Effector memory CD8-positive, alpha-beta T cell (primary cell): Measurements from ENCODE around the gene HCN1.

Experiments
- ATAC-seq: fragments of 150-1000 bp; cut with Tn5 transposase; replicated peaks from 2 replicates; pipeline ENCODE4 v1.10.0; 2021; ENCODE audit warnings: mild to moderate bottlenecking, moderate library complexity
- DNase-seq, 3 experiments: peaks; one replicate each; pipeline ENCODE4 v3.0.0; 2021
- H3K27ac Mint-ChIP-seq, 2 donors: one replicate each; pipeline ENCODE4 v1.8.0; 2022; ENCODE audit warnings: mild to moderate bottlenecking in 2 of 2, mixed read lengths in 2 of 2, moderate library complexity in 2 of 2
- H3K27me3 Mint-ChIP-seq, 2 donors: one replicate each; pipeline ENCODE4 v1.8.0; 2022; ENCODE audit warnings: mixed read lengths in 2 of 2
- H3K36me3 Mint-ChIP-seq: one replicate; pipeline ENCODE4 v1.8.0; 2022; ENCODE audit warnings: mild to moderate bottlenecking, moderate library complexity, mixed read lengths; ENCODE audit not compliant: insufficient read depth
- H3K4me1 Mint-ChIP-seq, 2 donors: one replicate each; pipeline ENCODE4 v1.8.0; 2022; ENCODE audit warnings: low read depth in 2 of 2, mixed read lengths in 2 of 2
- H3K4me3 Mint-ChIP-seq, 2 donors: one replicate each; pipeline ENCODE4 v1.8.0; 2022; ENCODE audit warnings: mild to moderate bottlenecking in 2 of 2, mixed read lengths in 2 of 2, moderate library complexity in 2 of 2
- H3K9me3 Mint-ChIP-seq, 2 donors: one replicate each; pipeline ENCODE4 v1.8.0; 2022; ENCODE audit warnings: mixed read lengths in 2 of 2

The HCN1 gene

GRCh38 chr5:45281081-45281480 lies 415.1 kb downstream of the HCN1 start:
- Mint-ChIP-seq H3K27ac (no peak overlapping the region), H3K27me3 (no peaks in the 10 kb centered on the region), H3K4me3 (no peak overlapping the region), H3K36me3 (no peaks in the 10 kb centered on the region), H3K9me3 (peaks cover 12 to 17% of the 10 kb centered on the region in 2 donors), H3K4me1 (no peaks in the 10 kb centered on the region)
- ATAC-seq, result no peak
- DNase-seq, result no peak

- Mint-ChIP-seq H3K36me3 (no peaks in the 10 kb centered on the region), H3K9me3 (peaks cover 14 to 17% of the 10 kb centered on the region in 2 donors), H3K4me3 (no peak overlapping the region), H3K4me1 (no peaks in the 10 kb centered on the region), H3K27ac (no peak overlapping the region), H3K27me3 (no peaks in the 10 kb centered on the region)
- no peak for ATAC-seq
- DNase-seq, result no peak
Measured at GRCh38 chr5:45279109-45279508, 417.1 kb downstream of the HCN1 start.

- Mint-ChIP-seq H3K4me1 (no peaks in the 10 kb centered on the region), H3K27me3 (no peaks in the 10 kb centered on the region), H3K36me3 (no peaks in the 10 kb centered on the region), H3K4me3 (no peak overlapping the region), H3K27ac (no peak overlapping the region), H3K9me3 (peaks cover 6 to 10% of the 10 kb centered on the region in 2 donors)
- DNase-seq (no peak), ATAC-seq (no peak)
Measured at GRCh38 chr5:45277860-45278259, 418.3 kb downstream of the HCN1 start.

GRCh38 chr5:45274241-45274640 lies 421.9 kb downstream of the HCN1 start:
- DNase-seq, result no peak
- no peak overlapping the region for H3K27ac Mint-ChIP-seq
- H3K4me1 Mint-ChIP-seq, result no peaks in the 10 kb centered on the region
- ATAC-seq, result no peak
- H3K9me3 Mint-ChIP-seq, result peaks cover 13 to 15% of the 10 kb centered on the region in 2 donors
- H3K4me3 Mint-ChIP-seq, result no peak overlapping the region
- H3K27me3 Mint-ChIP-seq, result no peaks in the 10 kb centered on the region
- no peaks in the 10 kb centered on the region for H3K36me3 Mint-ChIP-seq

- ATAC-seq, result no peak
- no peak for DNase-seq
- H3K4me1 Mint-ChIP-seq, result no peaks in the 10 kb centered on the region
- H3K36me3 Mint-ChIP-seq, result no peaks in the 10 kb centered on the region
- peaks cover 9 to 10% of the 10 kb centered on the region in 2 donors for H3K9me3 Mint-ChIP-seq
- H3K4me3 Mint-ChIP-seq, result no peak overlapping the region
- H3K27me3 Mint-ChIP-seq, result no peaks in the 10 kb centered on the region
- H3K27ac Mint-ChIP-seq, result no peak overlapping the region
Measured at GRCh38 chr5:45271626-45272025, 424.6 kb downstream of the HCN1 start.

- ATAC-seq (no peak), DNase-seq (no peak)
- no peaks in the 10 kb centered on the region for H3K4me1 Mint-ChIP-seq
- H3K27ac Mint-ChIP-seq, result no peak overlapping the region
- no peak overlapping the region for H3K4me3 Mint-ChIP-seq
- H3K36me3 Mint-ChIP-seq, result no peaks in the 10 kb centered on the region
- H3K9me3 Mint-ChIP-seq, result peaks cover 11 to 12% of the 10 kb centered on the region in 2 donors
- H3K27me3 Mint-ChIP-seq, result no peaks in the 10 kb centered on the region
Measured at GRCh38 chr5:45264447-45264846, 431.7 kb downstream of the HCN1 start.

- Mint-ChIP-seq H3K4me3 (no peak overlapping the region), H3K27ac (no peak overlapping the region), H3K9me3 (peaks cover 10 to 11% of the 10 kb centered on the region in 2 donors), H3K4me1 (no peaks in the 10 kb centered on the region), H3K27me3 (no peaks in the 10 kb centered on the region), H3K36me3 (no peaks in the 10 kb centered on the region)
- DNase-seq, result no peak
- no peak for ATAC-seq
Measured at GRCh38 chr5:45262061-45262590, 434.1 kb downstream of the HCN1 start.

- no peak for DNase-seq
- no peak overlapping the region for H3K4me3 Mint-ChIP-seq
- H3K36me3 Mint-ChIP-seq, result no peaks in the 10 kb centered on the region
- H3K27ac Mint-ChIP-seq, result no peak overlapping the region
- H3K4me1 Mint-ChIP-seq, result no peaks in the 10 kb centered on the region
- H3K27me3 Mint-ChIP-seq, result no peaks in the 10 kb centered on the region
- no peak for ATAC-seq
- H3K9me3 Mint-ChIP-seq, result peaks cover 10 to 14% of the 10 kb centered on the region in 2 donors
Measured at GRCh38 chr5:45261125-45261524, 435.1 kb downstream of the HCN1 start.

GRCh38 chr5:45260292-45260691 lies 435.9 kb downstream of the HCN1 start:
- no peak overlapping the region for H3K4me3 Mint-ChIP-seq
- H3K4me1 Mint-ChIP-seq, result no peaks in the 10 kb centered on the region
- H3K9me3 Mint-ChIP-seq, result peaks cover 10 to 11% of the 10 kb centered on the region in 2 donors
- H3K27ac Mint-ChIP-seq, result no peak overlapping the region
- ATAC-seq, result no peak
- H3K27me3 Mint-ChIP-seq, result no peaks in the 10 kb centered on the region
- DNase-seq, result no peak
- H3K36me3 Mint-ChIP-seq, result no peaks in the 10 kb centered on the region

GRCh38 chr5:45252978-45253377 lies 443.2 kb downstream of the HCN1 start:
- no peaks in the 10 kb centered on the region for H3K36me3 Mint-ChIP-seq
- no peaks in the 10 kb centered on the region for H3K27me3 Mint-ChIP-seq
- H3K27ac Mint-ChIP-seq, result no peak overlapping the region
- ATAC-seq (no peak), DNase-seq (no peak)
- H3K4me1 Mint-ChIP-seq, result no peaks in the 10 kb centered on the region
- no peak overlapping the region for H3K4me3 Mint-ChIP-seq
- peaks cover 9 to 19% of the 10 kb centered on the region in 2 donors for H3K9me3 Mint-ChIP-seq

- Mint-ChIP-seq H3K27me3 (no peaks in the 10 kb centered on the region), H3K9me3 (peaks cover 9 to 22% of the 10 kb centered on the region in 2 donors), H3K4me3 (no peak overlapping the region), H3K36me3 (no peaks in the 10 kb centered on the region), H3K4me1 (no peaks in the 10 kb centered on the region), H3K27ac (no peak overlapping the region)
- ATAC-seq (no peak), DNase-seq (no peak)
Measured at GRCh38 chr5:45252541-45252940, 443.6 kb downstream of the HCN1 start.

GRCh38 chr5:45225571-45226031 lies 470.6 kb downstream of the HCN1 start:
- Mint-ChIP-seq H3K4me1 (no peaks in the 10 kb centered on the region), H3K9me3 (peaks cover 8 to 12% of the 10 kb centered on the region in 2 donors), H3K27me3 (no peaks in the 10 kb centered on the region), H3K36me3 (no peaks in the 10 kb centered on the region), H3K4me3 (no peak overlapping the region), H3K27ac (no peak overlapping the region)
- ATAC-seq (no peak), DNase-seq (no peak)

GRCh38 chr5:45205403-45205961 lies 490.7 kb downstream of the HCN1 start:
- Mint-ChIP-seq H3K27me3 (no peaks in the 10 kb centered on the region), H3K36me3 (no peaks in the 10 kb centered on the region), H3K4me3 (no peak overlapping the region), H3K27ac (no peak overlapping the region), H3K9me3 (peaks cover 0 to 15% of the 10 kb centered on the region in 2 donors), H3K4me1 (no peaks in the 10 kb centered on the region)
- DNase-seq (no peak), ATAC-seq (no peak)
